Measurements from ENCODE around the gene NR3C1. TPM values are rescaled to one million over a fixed set of nuclear protein-coding genes. Genes with fewer than 3 reads are reported as not detected.

Gene NR3C1
- total and polyA plus RNA-seq, 2 of the 13 experiments (the other 11 are each of a cell fraction or from before 2014, with no cell fraction given) = 10.0 to 24.3 TPM

DNA sequence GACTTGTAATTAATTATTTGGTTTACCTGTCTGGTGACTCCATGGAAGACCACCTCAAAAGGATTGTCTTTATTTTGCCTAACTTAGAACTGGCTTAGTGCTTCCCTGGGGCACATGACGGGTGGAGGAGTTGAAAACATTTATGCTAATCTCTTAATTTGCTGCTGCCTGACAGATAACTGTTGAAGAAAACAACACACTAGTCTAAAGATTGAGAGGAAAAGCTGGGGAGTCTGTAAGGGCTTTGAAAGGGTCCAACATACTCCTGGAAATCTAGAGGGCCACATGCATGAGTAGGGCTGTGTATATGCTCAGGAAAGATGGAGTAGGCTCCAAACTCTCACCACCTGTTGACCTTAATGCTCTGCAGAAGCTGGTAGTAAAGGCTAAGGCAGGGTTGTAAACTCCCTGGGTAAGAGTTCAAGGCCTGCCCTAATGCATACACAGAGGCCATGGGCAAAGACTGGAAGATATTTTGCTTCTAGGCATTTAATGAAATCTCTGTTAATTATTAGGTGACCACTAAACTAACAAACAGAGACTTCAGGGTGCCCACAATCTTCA lies 40.7 kb downstream of the NR3C1 start:
- BruUV-seq (replicated peaks) = no TSS peak
- no peak overlapping the region for H3K27ac ChIP-seq (ENCODE audit: extremely low read length, insufficient read depth, low read length)
- no peak overlapping the region for H3K4me2 ChIP-seq (ENCODE audit: low read depth, low read length)
- TF ChIP-seq ZNF652 (CRISPR knock-in tag; IDR thresholded peaks at IDR 0.05; ENCODE audit: borderline replicate concordance, low read depth) (no peak), RARA (CRISPR knock-in tag; IDR thresholded peaks at IDR 0.05) (0 out of 2 replicates have a peak, but pooled peaks have one; percentile 24), NR2F6 (IDR thresholded peaks at IDR 0.05) (0 out of 2 replicates have a peak, but pooled peaks have one; percentile 34), NR2F6 (CRISPR knock-in tag; IDR thresholded peaks at IDR 0.05) (peak; percentile 25; the same call in 1 of the 2 replicates), ZNF329 (CRISPR knock-in tag; IDR thresholded peaks at IDR 0.05; ENCODE audit: low read depth) (no peak), BCL6 (CRISPR knock-in tag; IDR thresholded peaks at IDR 0.05) (peak; percentile 56), HNF4A (CRISPR knock-in tag; IDR thresholded peaks at IDR 0.05) (peak; percentile 42; the same call in 1 of the 2 replicates)
- H3K36me3 ChIP-seq (replicated peaks in 1 of 2; ENCODE audit: control insufficient read depth in 1 of 2, insufficient read depth in 2 of 2, low read length in 2 of 2) = no peaks in the 10 kb centered on the region
- CTCF ChIA-PET (ENCODE audit: low intra/inter-chr PET ratio, low total read pairs) = no interaction called here
- ATAC-seq (peak; percentile 68), FAIRE-seq (no peak), DNase-seq (ENCODE audit: low spot score) (peak; percentile 21)
- intact Hi-C loops (cut with micrococcal nuclease; ENCODE audit: unreplicated experiment) = no loop called here
- H3K79me2 ChIP-seq (ENCODE audit: insufficient read depth, low read length) = peaks cover 22% of the 10 kb centered on the region
- in situ Hi-C loops (cut with HindIII; ENCODE audit: extremely low pct_ligation_motif_present, low pct_unique_long_range_greater_than_20kb) = no loop called here
- H2AFZ ChIP-seq (ENCODE audit: low read length) = no peak overlapping the region
- peaks cover 39% of the 10 kb centered on the region for H3K4me1 ChIP-seq (ENCODE audit: insufficient read depth, low read length)
- H3K27me3 ChIP-seq (ENCODE audit: control insufficient read depth in 1 of 2, insufficient read depth in 2 of 2, low read length in 2 of 2) = no peaks in the 10 kb centered on the region
- WGBS (ENCODE audit: low lambda C conversion rate) = 100% methylated on average over 1 of the region's 1 CpG
- no peaks in the 10 kb centered on the region; the same call in 1 of the 2 replicates for H4K20me1 ChIP-seq (ENCODE audit: insufficient read depth, low read length)
- no peak overlapping the region for H3K4me3 ChIP-seq (replicated peaks in 1 of 3; ENCODE audit: insufficient read depth in 1 of 3, low read depth in 2 of 3, low read length in 3 of 3)
- no peak overlapping the region for H3K9ac ChIP-seq (ENCODE audit: insufficient read depth, low read depth, low read length)
- POLR2A ChIA-PET = no interaction called here
- H3K9me3 ChIP-seq (ENCODE audit: low read length) = no peaks in the 10 kb centered on the region

DNA sequence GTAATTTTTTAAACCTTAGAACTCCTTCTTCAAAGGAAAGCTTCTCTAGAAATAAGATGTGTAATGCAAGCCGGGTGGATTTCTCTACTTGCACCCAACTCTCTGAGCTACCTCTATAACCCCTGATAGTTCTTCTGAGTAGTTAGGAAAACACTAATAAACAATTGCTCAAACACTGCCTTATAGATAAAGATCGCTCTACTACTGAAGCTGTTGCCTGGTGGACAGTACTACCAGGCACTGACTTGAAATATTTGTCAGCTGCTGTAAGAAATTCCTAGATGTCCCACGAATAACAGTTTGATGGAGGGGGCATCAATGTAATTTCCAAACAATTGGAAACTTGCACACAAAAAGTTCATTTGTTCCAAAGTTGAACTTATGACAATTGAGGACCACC lies 42.0 kb downstream of the NR3C1 start:
- Histone ChIP-seq H3K36me3 (replicated peaks in 1 of 2; ENCODE audit: control insufficient read depth in 1 of 2, insufficient read depth in 2 of 2, low read length in 2 of 2) (no peaks in the 10 kb centered on the region), H3K9ac (ENCODE audit: insufficient read depth, low read depth, low read length) (no peak overlapping the region), H3K27ac (ENCODE audit: extremely low read length, insufficient read depth, low read length) (no peak overlapping the region), H3K9me3 (ENCODE audit: low read length) (no peaks in the 10 kb centered on the region), H3K27me3 (ENCODE audit: control insufficient read depth in 1 of 2, insufficient read depth in 2 of 2, low read length in 2 of 2) (no peaks in the 10 kb centered on the region), H4K20me1 (ENCODE audit: insufficient read depth, low read length) (no peaks in the 10 kb centered on the region; the same call in 1 of the 2 replicates), H3K4me3 (replicated peaks in 1 of 3; ENCODE audit: insufficient read depth in 1 of 3, low read depth in 2 of 3, low read length in 3 of 3) (no peak overlapping the region), H3K4me2 (ENCODE audit: low read depth, low read length) (no peak overlapping the region), H3K79me2 (ENCODE audit: insufficient read depth, low read length) (peaks cover 22% of the 10 kb centered on the region), H3K4me1 (ENCODE audit: insufficient read depth, low read length) (peaks cover 52% of the 10 kb centered on the region), H2AFZ (ENCODE audit: low read length) (no peak overlapping the region)
- intact Hi-C loops (cut with micrococcal nuclease; ENCODE audit: unreplicated experiment) = no loop called here
- no TSS peak for BruUV-seq (replicated peaks)
- in situ Hi-C loops (cut with HindIII; ENCODE audit: extremely low pct_ligation_motif_present, low pct_unique_long_range_greater_than_20kb) = no loop called here
- no peak for DNase-seq (ENCODE audit: low spot score)
- TF ChIP-seq ZNF839 (CRISPR knock-in tag; IDR thresholded peaks at IDR 0.05; ENCODE audit: borderline replicate concordance) (no peak), KLF16 (CRISPR knock-in tag; IDR thresholded peaks at IDR 0.05) (no peak)
- TF ChIP-seq, protein P1, sequence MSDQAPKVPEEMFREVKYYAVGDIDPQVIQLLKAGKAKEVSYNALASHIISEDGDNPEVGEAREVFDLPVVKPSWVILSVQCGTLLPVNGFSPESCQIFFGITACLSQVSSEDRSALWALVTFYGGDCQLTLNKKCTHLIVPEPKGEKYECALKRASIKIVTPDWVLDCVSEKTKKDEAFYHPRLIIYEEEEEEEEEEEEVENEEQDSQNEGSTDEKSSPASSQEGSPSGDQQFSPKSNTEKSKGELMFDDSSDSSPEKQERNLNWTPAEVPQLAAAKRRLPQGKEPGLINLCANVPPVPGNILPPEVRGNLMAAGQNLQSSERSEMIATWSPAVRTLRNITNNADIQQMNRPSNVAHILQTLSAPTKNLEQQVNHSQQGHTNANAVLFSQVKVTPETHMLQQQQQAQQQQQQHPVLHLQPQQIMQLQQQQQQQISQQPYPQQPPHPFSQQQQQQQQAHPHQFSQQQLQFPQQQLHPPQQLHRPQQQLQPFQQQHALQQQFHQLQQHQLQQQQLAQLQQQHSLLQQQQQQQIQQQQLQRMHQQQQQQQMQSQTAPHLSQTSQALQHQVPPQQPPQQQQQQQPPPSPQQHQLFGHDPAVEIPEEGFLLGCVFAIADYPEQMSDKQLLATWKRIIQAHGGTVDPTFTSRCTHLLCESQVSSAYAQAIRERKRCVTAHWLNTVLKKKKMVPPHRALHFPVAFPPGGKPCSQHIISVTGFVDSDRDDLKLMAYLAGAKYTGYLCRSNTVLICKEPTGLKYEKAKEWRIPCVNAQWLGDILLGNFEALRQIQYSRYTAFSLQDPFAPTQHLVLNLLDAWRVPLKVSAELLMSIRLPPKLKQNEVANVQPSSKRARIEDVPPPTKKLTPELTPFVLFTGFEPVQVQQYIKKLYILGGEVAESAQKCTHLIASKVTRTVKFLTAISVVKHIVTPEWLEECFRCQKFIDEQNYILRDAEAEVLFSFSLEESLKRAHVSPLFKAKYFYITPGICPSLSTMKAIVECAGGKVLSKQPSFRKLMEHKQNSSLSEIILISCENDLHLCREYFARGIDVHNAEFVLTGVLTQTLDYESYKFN (CRISPR knock-in tag; conservative IDR thresholded peaks at IDR 0.05) = no peak
- WGBS (ENCODE audit: low lambda C conversion rate) = 83% methylated on average over 3 of the region's 3 CpGs
- ChIA-PET POLR2A (no interaction called here), CTCF (ENCODE audit: low intra/inter-chr PET ratio, low total read pairs) (no interaction called here)
- no peak for ATAC-seq
- no peak for FAIRE-seq

All from HepG2 (cell line).